ENCODE results near the gene PTPRD. TPM values are rescaled to one million over a fixed set of nuclear protein-coding genes. Genes with fewer than 3 reads are reported as not detected.

PTPRD gene
- polyA plus RNA-seq, 1 experiment, result 0.39 TPM

- DNase-seq (ENCODE audit: low read depth), result no peak
- POLR2A ChIA-PET, result no interaction called here
- H3K27me3 ChIP-seq (ENCODE audit: control insufficient read depth, insufficient read depth, low read length), result no peaks in the 10 kb centered on the region
- no peak for TF ChIP-seq CTCF (IDR thresholded peaks at IDR 0.05; ENCODE audit: insufficient read depth, low read depth, low read length)
- no peak overlapping the region for H3K4me3 ChIP-seq (ENCODE audit: low read depth, low read length)
- CTCF ChIA-PET, result no interaction called here
- no peaks in the 10 kb centered on the region for H3K36me3 ChIP-seq (ENCODE audit: control insufficient read depth, insufficient read depth, low read length)
Observed at GRCh38 chr9:10130061-10130675, 482.6 kb downstream of the PTPRD start.

- ChIA-PET CTCF (interaction anchor here (1.0 kb wide), 1 partner anchor 276 kb away, joined by 3 read pairs; no protein-coding TSS in a partner anchor), POLR2A (no interaction called here)
- no peaks in the 10 kb centered on the region for H3K36me3 ChIP-seq (ENCODE audit: control insufficient read depth, insufficient read depth, low read length)
- no peaks in the 10 kb centered on the region for H3K27me3 ChIP-seq (ENCODE audit: control insufficient read depth, insufficient read depth, low read length)
- H3K4me3 ChIP-seq (ENCODE audit: low read depth, low read length), result no peak overlapping the region
- no peak for TF ChIP-seq CTCF (IDR thresholded peaks at IDR 0.05; ENCODE audit: insufficient read depth, low read depth, low read length)
- DNase-seq (ENCODE audit: low read depth), result no peak
Observed at GRCh38 chr9:10127867-10128266, 484.9 kb downstream of the PTPRD start.

GRCh38 chr9:10112798-10113197 is 500.0 kb downstream of the PTPRD start:
- POLR2A ChIA-PET, result no interaction called here
- CTCF ChIA-PET, result interaction anchor here (0.6 kb wide), 1 partner anchor 48 kb away, joined by 3 read pairs; no protein-coding TSS in a partner anchor
- Histone ChIP-seq H3K4me3 (ENCODE audit: low read depth, low read length) (no peak overlapping the region), H3K36me3 (ENCODE audit: control insufficient read depth, insufficient read depth, low read length) (no peaks in the 10 kb centered on the region), H3K27me3 (ENCODE audit: control insufficient read depth, insufficient read depth, low read length) (no peaks in the 10 kb centered on the region)
- no peak for TF ChIP-seq CTCF (IDR thresholded peaks at IDR 0.05; ENCODE audit: insufficient read depth, low read depth, low read length)
- DNase-seq (ENCODE audit: low read depth), result no peak

GRCh38 chr9:10112070-10112469 is 500.7 kb downstream of the PTPRD start:
- no peak overlapping the region for H3K4me3 ChIP-seq (ENCODE audit: low read depth, low read length)
- POLR2A ChIA-PET, result no interaction called here
- no peak for TF ChIP-seq CTCF (IDR thresholded peaks at IDR 0.05; ENCODE audit: insufficient read depth, low read depth, low read length)
- DNase-seq (ENCODE audit: low read depth), result no peak
- H3K36me3 ChIP-seq (ENCODE audit: control insufficient read depth, insufficient read depth, low read length), result no peaks in the 10 kb centered on the region
- H3K27me3 ChIP-seq (ENCODE audit: control insufficient read depth, insufficient read depth, low read length), result no peaks in the 10 kb centered on the region
- CTCF ChIA-PET, result no interaction called here

GRCh38 chr9:10108815-10109214 is 504.0 kb downstream of the PTPRD start:
- CTCF ChIA-PET, result no interaction called here
- POLR2A ChIA-PET, result no interaction called here

More at GRCh38 chr9:10108815-10109214, 504.0 kb downstream of the PTPRD start:
- TF ChIP-seq CTCF (IDR thresholded peaks at IDR 0.05; ENCODE audit: insufficient read depth, low read depth, low read length), result no peak
- no peak for DNase-seq (ENCODE audit: low read depth)
- Histone ChIP-seq H3K4me3 (ENCODE audit: low read depth, low read length) (no peak overlapping the region), H3K27me3 (ENCODE audit: control insufficient read depth, insufficient read depth, low read length) (no peaks in the 10 kb centered on the region), H3K36me3 (ENCODE audit: control insufficient read depth, insufficient read depth, low read length) (no peaks in the 10 kb centered on the region)
